Small intestine (tissue), 7 donors: ENCODE results near the gene FRAS1. TPM values are rescaled to one million over a fixed set of nuclear protein-coding genes. Genes with fewer than 3 reads are reported as not detected.

Experiments used
- DNase-seq, 2 donors: peaks; one replicate each; pipeline versions ENCODE4 v3.0.0 to v3.0.0-alpha.2; 2013
- FAIRE-seq: peaks from 2 replicates; lab custom pipeline; 2012; peaks lifted over from hg19 to GRCh38; lab: Jason Lieb, UNC
- H3K27ac ChIP-seq, 3 donors: one replicate each; pipeline ENCODE4 v1.5.1; 2013; ENCODE audit warnings: low read length in 2 of 3, mild to moderate bottlenecking in 2 of 3, control low read depth in 1 of 3, inconsistent platforms in 1 of 3, low read depth in 1 of 3, moderate library complexity in 1 of 3
- H3K27me3 ChIP-seq, 3 donors: one replicate each; pipeline ENCODE4 v1.6.1; 2013; ENCODE audit warnings: low read length in 3 of 3, inconsistent platforms in 1 of 3; ENCODE audit not compliant: control insufficient read depth in 3 of 3, insufficient read depth in 3 of 3
- H3K36me3 ChIP-seq, 3 donors: one replicate each; pipeline ENCODE4 v1.6.1; 2013; ENCODE audit warnings: low read length in 3 of 3, inconsistent platforms in 1 of 3, low read depth in 1 of 3, mild to moderate bottlenecking in 1 of 3, moderate library complexity in 1 of 3; ENCODE audit not compliant: control insufficient read depth in 3 of 3, insufficient read depth in 2 of 3
- H3K4me1 ChIP-seq, 3 donors: one replicate each; pipeline ENCODE4 v1.6.1; 2013; ENCODE audit warnings: low read length in 2 of 3, inconsistent platforms in 1 of 3, low read depth in 1 of 3, mild to moderate bottlenecking in 1 of 3, moderate library complexity in 1 of 3; ENCODE audit not compliant: control insufficient read depth in 3 of 3, insufficient read depth in 2 of 3
- H3K4me3 ChIP-seq, 3 donors: one replicate each; pipeline ENCODE4 v1.5.1; 2013; ENCODE audit warnings: low read length in 3 of 3, control low read depth in 1 of 3, inconsistent platforms in 1 of 3, low read depth in 1 of 3, mild to moderate bottlenecking in 1 of 3, moderate library complexity in 1 of 3
- H3K9me3 ChIP-seq, 2 donors: one replicate each; pipeline ENCODE4 v1.6.1; 2013; ENCODE audit warnings: low read depth in 1 of 2, low read length in 1 of 2; ENCODE audit not compliant: control insufficient read depth in 2 of 2, insufficient read depth in 1 of 2
- WGBS, 3 donors: extraction: QIAGEN DNeasy Blood & Tissue Kit; methylation state at CpG; one replicate each; pipeline ENCODE4 v1.1.7; 2013; 5-methylcytosine and 5-hydroxymethylcytosine counted together
- polyA plus RNA-seq, 4 donors: library from polyadenylated mRNA; stranded (reverse) in 3 of 4; unstranded in 1 of 4; fragments of 200-250 nt in 3 of 4; fragments of 120-200 nt in 1 of 4; gene quantifications; one replicate each; pipeline versions ENCODE4 v1.2.1 to v1.2.3, GENCODE V29; 2013
- donor health status: healthy with polysubstance abuse.
- donor health status: control.
- donor health status: control.
- donor health status: Bipolar disorder and iron deficiency.
- donor health status: healthy.

FRAS1 gene
- polyA plus RNA-seq, 4 donors = 0.16 to 12.6 TPM; not detected in 2

- H3K4me3 ChIP-seq = no peak overlapping the region
- H3K27ac ChIP-seq = no peak overlapping the region
- no peaks in the 10 kb centered on the region for H3K9me3 ChIP-seq
- DNase-seq (no peak), FAIRE-seq (peak; percentile 47)
- H3K27me3 ChIP-seq = no peaks in the 10 kb centered on the region
- H3K4me1 ChIP-seq = no peaks in the 10 kb centered on the region
- peaks cover 0 to 10% (median 0%) of the 10 kb centered on the region in 3 donors for H3K36me3 ChIP-seq
Measured at GRCh38 chr4:78410225-78410624, 353.1 kb downstream of the FRAS1 start.

- Histone ChIP-seq H3K4me3 (no peak overlapping the region), H3K9me3 (no peaks in the 10 kb centered on the region), H3K4me1 (no peaks in the 10 kb centered on the region), H3K27ac (no peak overlapping the region), H3K27me3 (no peaks in the 10 kb centered on the region), H3K36me3 (peaks cover 0 to 10% (median 0%) of the 10 kb centered on the region in 3 donors)
- 79 to 93% (median 86%) methylated on average over 1 of the region's 1 CpG for WGBS, 3 donors
- FAIRE-seq = no peak
- no peak for DNase-seq
Measured at GRCh38 chr4:78410676-78411075, 353.6 kb downstream of the FRAS1 start.

- no peak for FAIRE-seq
- no peak for DNase-seq
- Histone ChIP-seq H3K27me3 (no peaks in the 10 kb centered on the region), H3K27ac (no peak overlapping the region), H3K4me3 (no peak overlapping the region), H3K4me1 (no peaks in the 10 kb centered on the region), H3K36me3 (peaks cover 0 to 12% (median 0%) of the 10 kb centered on the region in 3 donors), H3K9me3 (no peaks in the 10 kb centered on the region)
- 60 to 89% (median 89%) methylated on average over 6 of the region's 6 CpGs for WGBS, 3 donors
Measured at GRCh38 chr4:78414116-78414515, 357.0 kb downstream of the FRAS1 start.

- Histone ChIP-seq H3K27me3 (no peaks in the 10 kb centered on the region), H3K9me3 (no peaks in the 10 kb centered on the region), H3K4me3 (no peak overlapping the region), H3K4me1 (no peaks in the 10 kb centered on the region), H3K27ac (no peak overlapping the region), H3K36me3 (peaks cover 0 to 19% (median 0%) of the 10 kb centered on the region in 3 donors)
- FAIRE-seq (no peak), DNase-seq (no peak)
- 78 to 82% (median 80%) methylated on average over 2 of the region's 2 CpGs for WGBS, 3 donors
Measured at GRCh38 chr4:78417603-78418002, 360.5 kb downstream of the FRAS1 start.

- peaks cover 0 to 16% (median 0%) of the 10 kb centered on the region in 3 donors for H3K36me3 ChIP-seq
- 64 to 89% (median 84%) methylated on average over 6 of the region's 6 CpGs for WGBS, 3 donors
- no peak for DNase-seq
Measured at GRCh38 chr4:78418406-78418805, 361.3 kb downstream of the FRAS1 start.

GRCh38 chr4:78423790-78424189 lies 366.7 kb downstream of the FRAS1 start:
- WGBS, 3 donors = 70 to 84% (median 80%) methylated on average over 9 of the region's 9 CpGs
- Histone ChIP-seq H3K4me3 (no peak overlapping the region), H3K27me3 (no peaks in the 10 kb centered on the region), H3K9me3 (no peaks in the 10 kb centered on the region), H3K27ac (peak overlapping the region in 1 of 3 donors; percentile 50), H3K36me3 (peaks cover 0 to 10% (median 0%) of the 10 kb centered on the region in 3 donors), H3K4me1 (peaks cover 0 to 20% (median 0%) of the 10 kb centered on the region in 3 donors)
- FAIRE-seq (no peak), DNase-seq (peak in 1 of 2 donors; percentile 47)

More at GRCh38 chr4:78418406-78418805, 361.3 kb downstream of the FRAS1 start:
- no peak overlapping the region for H3K4me3 ChIP-seq
- no peak for FAIRE-seq
- no peaks in the 10 kb centered on the region for H3K4me1 ChIP-seq
- no peaks in the 10 kb centered on the region for H3K9me3 ChIP-seq
- H3K27me3 ChIP-seq = no peaks in the 10 kb centered on the region
- no peak overlapping the region for H3K27ac ChIP-seq

GRCh38 chr4:78424461-78424860 lies 367.3 kb downstream of the FRAS1 start:
- H3K9me3 ChIP-seq = no peaks in the 10 kb centered on the region
- FAIRE-seq (peak; percentile 55), DNase-seq (peak in 1 of 2 donors; percentile 38)
- H3K27ac ChIP-seq = peak overlapping the region in 1 of 3 donors; percentile 50
- H3K4me1 ChIP-seq = peaks cover 0 to 20% (median 0%) of the 10 kb centered on the region in 3 donors
- H3K36me3 ChIP-seq = peaks cover 0 to 12% (median 0%) of the 10 kb centered on the region in 3 donors
- no peaks in the 10 kb centered on the region for H3K27me3 ChIP-seq
- no peak overlapping the region for H3K4me3 ChIP-seq

GRCh38 chr4:78426972-78427371 lies 369.8 kb downstream of the FRAS1 start:
- Histone ChIP-seq H3K9me3 (no peaks in the 10 kb centered on the region), H3K4me3 (no peak overlapping the region), H3K36me3 (peaks cover 0 to 13% (median 0%) of the 10 kb centered on the region in 3 donors), H3K4me1 (peaks cover 0 to 20% (median 0%) of the 10 kb centered on the region in 3 donors), H3K27me3 (no peaks in the 10 kb centered on the region), H3K27ac (peak overlapping the region in 1 of 3 donors; percentile 34)
- 37 to 72% (median 46%) methylated on average over 2 of the region's 2 CpGs for WGBS, 3 donors
- FAIRE-seq = no peak
- DNase-seq = peak; percentile 51 to 67

- FAIRE-seq (no peak), DNase-seq (no peak)
- peaks cover 0 to 13% (median 0%) of the 10 kb centered on the region in 3 donors for H3K36me3 ChIP-seq
- peaks cover 0 to 27% (median 0%) of the 10 kb centered on the region in 3 donors for H3K4me1 ChIP-seq
- H3K9me3 ChIP-seq = no peaks in the 10 kb centered on the region
- no peaks in the 10 kb centered on the region for H3K27me3 ChIP-seq
- no peak overlapping the region for H3K4me3 ChIP-seq
- WGBS, 3 donors = 90 to 94% (median 94%) methylated on average over 6 of the region's 6 CpGs
- no peak overlapping the region for H3K27ac ChIP-seq
Measured at GRCh38 chr4:78428996-78429395, 371.9 kb downstream of the FRAS1 start.
